NCI-H345 (cell line): ENCODE data around the gene NLRX1.
"Not testable (repeated sequence)": the region's sequence is repeated elsewhere in the genome, so short reads cannot be mapped to it uniquely, and the experiment has no call there.

Experiments used
- DNase-seq: peaks from one replicate; lab custom pipeline; 2025; lab: John Stamatoyannopoulos, UW

NLRX1 gene

GRCh38 chr11:119187123-119187892 lies 18.8 kb downstream of the NLRX1 start:
- no peak for DNase-seq

GRCh38 chr11:119188067-119188466 lies 19.5 kb downstream of the NLRX1 start:
- DNase-seq: no peak

GRCh38 chr11:119188887-119189286 lies 20.4 kb downstream of the NLRX1 start:
- DNase-seq: no peak

- no peak for DNase-seq
Measured at GRCh38 chr11:119189393-119189792, 20.9 kb downstream of the NLRX1 start.

- no peak for DNase-seq
Measured at GRCh38 chr11:119190531-119190930, 22.0 kb downstream of the NLRX1 start.

- DNase-seq: not testable (repeated sequence)
Measured at GRCh38 chr11:119191265-119191664, 22.7 kb downstream of the NLRX1 start.

GRCh38 chr11:119192111-119192510 lies 23.6 kb downstream of the NLRX1 start:
- DNase-seq: no peak

- no peak for DNase-seq
Measured at GRCh38 chr11:119193001-119193400, 24.5 kb downstream of the NLRX1 start.

GRCh38 chr11:119193626-119194025 lies 25.1 kb downstream of the NLRX1 start:
- DNase-seq: no peak

GRCh38 chr11:119194811-119195440 lies 26.4 kb downstream of the NLRX1 start:
- no peak for DNase-seq

GRCh38 chr11:119195680-119196079 lies 27.2 kb downstream of the NLRX1 start:
- DNase-seq: peak; percentile 78

GRCh38 chr11:119196833-119197483 lies 28.4 kb downstream of the NLRX1 start:
- DNase-seq: peak; percentile 84

GRCh38 chr11:119198925-119199324 lies 30.4 kb downstream of the NLRX1 start:
- no peak for DNase-seq

- not testable (repeated sequence) for DNase-seq
Measured at GRCh38 chr11:119201236-119201635, 32.7 kb downstream of the NLRX1 start.

- DNase-seq: no peak
Measured at GRCh38 chr11:119202554-119202953, 34.0 kb downstream of the NLRX1 start.

- DNase-seq: no peak
Measured at GRCh38 chr11:119204066-119204465, 35.5 kb downstream of the NLRX1 start.

GRCh38 chr11:119205080-119205479 lies 36.6 kb downstream of the NLRX1 start:
- DNase-seq: no peak

- peak; percentile 96 for DNase-seq
Measured at GRCh38 chr11:119205574-119206510, 37.3 kb downstream of the NLRX1 start, which contains the start of gene CBL. CBL (plus strand) TSS chr11:119206339; CDS start chr11:119206418, 79 bp downstream.

GRCh38 chr11:119206511-119207414 lies 38.2 kb downstream of the NLRX1 start:
- peak; percentile 66 for DNase-seq

- DNase-seq: no peak
Measured at GRCh38 chr11:119207415-119207960, 39.0 kb downstream of the NLRX1 start.
